ENCODE data around the gene CFAP97.

DNA sequence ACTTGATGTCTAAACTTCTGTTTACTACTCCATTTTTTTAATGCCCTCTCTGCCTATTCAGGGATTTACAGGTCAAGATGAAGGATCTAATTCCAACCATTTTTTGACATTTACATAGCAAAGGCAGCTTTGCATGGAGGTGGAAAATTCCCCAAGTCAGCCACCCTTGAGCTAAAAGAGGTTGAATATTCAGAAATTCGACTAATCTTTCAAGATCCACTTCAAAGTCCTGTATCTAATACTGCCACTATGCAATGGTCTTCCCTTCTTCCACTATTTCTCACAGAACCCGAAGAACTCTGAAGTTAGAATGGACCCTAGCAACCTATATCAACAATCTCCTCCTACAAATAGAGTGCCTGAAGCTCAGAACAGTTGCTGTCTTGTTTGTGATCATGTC, 21.6 kb downstream of the CFAP97 start:
- TF ChIP-seq, protein P1, sequence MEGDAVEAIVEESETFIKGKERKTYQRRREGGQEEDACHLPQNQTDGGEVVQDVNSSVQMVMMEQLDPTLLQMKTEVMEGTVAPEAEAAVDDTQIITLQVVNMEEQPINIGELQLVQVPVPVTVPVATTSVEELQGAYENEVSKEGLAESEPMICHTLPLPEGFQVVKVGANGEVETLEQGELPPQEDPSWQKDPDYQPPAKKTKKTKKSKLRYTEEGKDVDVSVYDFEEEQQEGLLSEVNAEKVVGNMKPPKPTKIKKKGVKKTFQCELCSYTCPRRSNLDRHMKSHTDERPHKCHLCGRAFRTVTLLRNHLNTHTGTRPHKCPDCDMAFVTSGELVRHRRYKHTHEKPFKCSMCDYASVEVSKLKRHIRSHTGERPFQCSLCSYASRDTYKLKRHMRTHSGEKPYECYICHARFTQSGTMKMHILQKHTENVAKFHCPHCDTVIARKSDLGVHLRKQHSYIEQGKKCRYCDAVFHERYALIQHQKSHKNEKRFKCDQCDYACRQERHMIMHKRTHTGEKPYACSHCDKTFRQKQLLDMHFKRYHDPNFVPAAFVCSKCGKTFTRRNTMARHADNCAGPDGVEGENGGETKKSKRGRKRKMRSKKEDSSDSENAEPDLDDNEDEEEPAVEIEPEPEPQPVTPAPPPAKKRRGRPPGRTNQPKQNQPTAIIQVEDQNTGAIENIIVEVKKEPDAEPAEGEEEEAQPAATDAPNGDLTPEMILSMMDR (IDR thresholded peaks at IDR 0.05) = no peak
- no peak for TF ChIP-seq POLR2A (IDR thresholded peaks at IDR 0.05)
